HG03196 (cell line): ENCODE data around the gene CRYBA2.

Source experiments
- ATAC-seq: cut with Tn5 transposase; IDR thresholded peaks from one replicate; pipeline ENCODE4 v1.9.1; 2021; ENCODE audit not compliant: unreplicated experiment

The CRYBA2 gene

DNA sequence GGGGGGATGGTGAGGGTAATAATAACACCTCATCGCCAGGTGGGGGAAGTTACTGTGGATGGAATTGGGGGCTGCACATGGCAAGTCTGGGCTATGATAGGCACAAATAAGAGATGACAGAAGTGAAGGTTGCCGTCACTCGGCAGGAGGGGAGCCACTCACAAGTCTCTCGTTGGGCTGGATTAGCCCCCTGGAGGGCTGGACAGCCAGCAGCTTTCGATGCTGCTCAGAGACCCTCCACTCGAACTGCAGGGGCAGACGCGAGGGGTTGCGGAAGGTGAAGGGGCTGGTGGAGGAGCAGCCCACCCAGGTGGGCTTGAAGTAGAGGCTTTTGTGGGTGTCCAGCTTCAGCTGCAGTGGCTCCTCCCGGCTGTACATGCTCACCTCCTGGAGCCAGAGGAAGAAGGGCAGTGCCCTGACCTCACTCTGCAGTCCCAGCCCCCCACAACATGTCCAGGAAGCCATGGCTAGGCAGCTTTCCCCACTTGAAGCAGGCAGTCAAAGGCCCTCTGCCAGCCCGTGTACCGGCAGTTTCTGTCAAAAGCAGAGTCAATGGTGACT, 29.9 kb upstream of the CRYBA2 start:
- no peak for ATAC-seq

- no peak for ATAC-seq
Measured at GRCh38 chr2:219022616-219023015, 29.4 kb upstream of the CRYBA2 start.

DNA sequence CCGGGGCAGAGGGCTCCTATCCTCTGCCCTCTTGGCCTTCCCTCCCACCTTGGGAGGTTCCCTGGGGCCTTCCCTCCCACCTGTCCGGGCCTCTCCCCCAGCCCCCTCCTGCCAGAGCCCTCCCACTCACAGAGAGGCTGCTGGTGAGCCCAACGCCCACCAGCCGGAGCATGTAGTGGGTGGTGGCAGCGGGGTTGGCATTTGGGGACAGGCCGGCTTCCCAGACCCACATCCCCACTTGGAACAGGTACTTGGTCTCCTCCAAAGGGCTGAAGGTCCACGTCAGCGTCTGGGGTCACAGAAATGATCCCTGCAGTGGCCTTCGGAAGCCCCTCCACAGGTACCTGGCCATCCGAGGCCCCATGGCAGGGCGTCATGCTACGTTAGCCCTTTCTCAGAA, 28.8 kb upstream of the CRYBA2 start:
- no peak for ATAC-seq

- no peak for ATAC-seq
Measured at GRCh38 chr2:219021591-219021990, 28.4 kb upstream of the CRYBA2 start.

DNA sequence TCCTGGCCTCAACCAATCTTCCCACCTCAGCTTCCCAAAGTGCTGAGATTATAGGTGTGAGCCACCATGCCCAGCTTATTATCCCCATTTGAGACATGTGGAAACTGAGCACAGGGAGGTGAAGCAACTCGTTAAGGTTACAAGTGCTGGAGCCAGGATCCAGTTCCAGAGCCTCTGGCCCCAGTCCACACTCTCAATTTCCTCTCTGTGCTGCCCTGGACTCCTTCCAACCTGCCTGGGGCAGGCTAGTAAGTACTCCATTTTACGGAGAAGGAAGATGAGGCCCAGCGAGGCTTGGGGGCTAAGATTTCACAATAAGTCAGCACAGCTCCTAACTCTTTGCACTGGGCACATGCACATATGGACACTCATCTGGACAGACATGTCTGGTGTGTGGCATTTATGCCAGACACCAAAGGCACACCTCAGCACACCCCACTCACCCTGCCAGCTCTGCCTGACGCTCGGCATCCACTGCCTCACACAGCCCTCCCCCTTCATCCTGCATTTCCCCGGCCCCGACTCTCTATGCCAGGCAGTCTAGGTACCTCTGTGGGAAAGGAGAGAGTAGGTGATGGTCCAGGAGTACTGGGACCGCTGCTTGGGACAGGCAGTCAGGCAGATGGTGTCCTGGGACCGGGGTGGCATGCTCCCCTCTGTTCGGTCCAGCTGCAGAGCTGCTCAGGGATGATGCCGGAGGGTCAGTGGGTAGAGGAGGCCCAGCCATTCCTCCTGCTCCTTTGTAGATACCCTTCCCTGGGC, 27.6 kb upstream of the CRYBA2 start:
- ATAC-seq = no peak

DNA sequence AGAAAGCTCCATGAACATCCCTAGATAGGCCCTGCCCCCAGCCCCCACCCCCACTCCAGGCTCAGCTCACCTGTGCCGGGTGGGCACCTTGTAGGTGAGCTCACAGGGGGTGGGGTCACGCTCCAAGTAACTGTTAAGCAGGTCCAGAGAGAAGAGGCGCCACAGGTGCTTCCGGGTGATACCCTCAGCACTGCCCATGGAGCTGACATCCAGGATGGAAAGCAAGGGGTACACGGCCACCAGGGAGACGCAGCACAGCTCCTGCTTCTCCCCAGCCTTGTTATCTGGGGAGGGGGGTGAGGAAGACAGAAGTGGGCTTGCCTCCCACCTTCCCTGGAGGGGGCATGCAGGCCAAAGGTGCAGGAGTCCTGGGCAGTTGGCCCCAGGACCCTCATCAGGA, 26.2 kb upstream of the CRYBA2 start:
- no peak for ATAC-seq

DNA sequence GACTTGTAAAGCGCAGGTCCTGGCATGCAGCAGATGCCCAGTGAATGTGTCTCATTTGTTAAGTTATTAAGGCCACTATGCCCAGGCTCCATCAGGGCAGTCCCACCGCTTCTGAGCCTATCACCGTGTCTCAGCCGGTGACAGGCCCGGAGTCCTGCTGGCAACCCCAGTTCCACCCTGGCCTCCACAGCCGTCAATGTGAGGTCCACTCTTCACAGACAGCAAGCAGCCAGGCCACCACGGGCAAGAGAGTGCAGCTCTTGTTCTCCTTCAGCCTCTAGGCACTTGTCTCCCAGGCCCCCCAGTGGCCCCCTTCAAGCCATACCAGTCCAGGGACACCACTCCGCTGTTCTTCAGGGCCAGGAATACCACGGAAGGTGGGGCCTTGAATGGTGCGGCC, 25.5 kb upstream of the CRYBA2 start:
- ATAC-seq = no peak

DNA sequence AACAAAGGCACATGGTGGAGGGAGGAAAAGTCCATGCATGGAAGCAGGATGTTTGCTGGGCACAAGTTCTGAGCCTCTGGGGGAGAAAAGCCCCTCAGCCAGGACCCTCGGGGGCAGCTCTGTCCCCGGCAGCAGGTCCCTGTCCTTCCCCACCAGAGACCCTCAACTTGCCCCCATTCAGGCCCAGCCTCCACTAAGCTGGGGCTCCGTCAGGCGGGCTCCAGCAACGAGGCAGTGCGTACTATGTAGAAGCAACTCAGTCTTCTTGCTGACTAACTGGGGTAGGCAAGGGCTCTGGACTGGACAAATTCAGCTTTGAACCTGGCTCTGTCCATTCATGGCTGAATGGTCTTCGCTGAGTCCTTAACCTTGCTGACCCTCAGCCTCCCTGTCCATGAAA, 25.1 kb upstream of the CRYBA2 start:
- no peak for ATAC-seq

DNA sequence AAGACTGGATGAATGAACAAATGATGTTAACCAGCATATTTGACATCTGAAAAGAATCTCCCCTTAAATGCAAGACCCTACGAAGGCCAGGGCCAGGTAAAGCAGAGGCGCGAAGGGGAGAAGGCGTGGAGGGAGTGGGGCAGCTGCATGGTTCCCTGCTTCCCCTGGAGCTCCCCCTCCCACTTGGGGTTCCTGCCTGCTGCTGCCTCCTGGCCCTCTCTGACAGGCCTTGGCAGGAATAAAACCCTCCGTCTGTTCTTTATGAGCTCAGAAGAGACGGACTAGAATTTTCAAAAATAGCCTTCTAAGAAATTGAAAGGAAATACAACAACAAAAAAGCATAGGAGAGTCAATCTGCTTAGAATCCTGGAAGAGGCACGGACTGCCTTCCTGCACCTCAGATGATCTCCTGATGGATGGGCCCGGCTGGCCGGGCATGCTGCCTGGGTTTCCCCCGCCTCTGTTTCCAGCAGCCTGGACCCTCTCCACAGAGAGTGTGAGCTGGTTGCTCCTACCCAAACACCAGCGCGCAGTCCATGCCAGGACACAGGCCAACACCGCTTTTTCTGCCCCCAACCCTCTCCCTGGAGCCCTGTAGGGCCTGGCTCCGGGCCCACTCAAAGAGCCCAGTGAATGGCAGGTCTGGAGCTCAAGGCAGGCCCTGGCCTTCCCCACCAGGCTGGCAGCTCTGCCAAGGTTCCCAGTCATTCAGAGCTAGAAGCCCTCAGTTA, 24.1 kb upstream of the CRYBA2 start:
- ATAC-seq = no peak

DNA sequence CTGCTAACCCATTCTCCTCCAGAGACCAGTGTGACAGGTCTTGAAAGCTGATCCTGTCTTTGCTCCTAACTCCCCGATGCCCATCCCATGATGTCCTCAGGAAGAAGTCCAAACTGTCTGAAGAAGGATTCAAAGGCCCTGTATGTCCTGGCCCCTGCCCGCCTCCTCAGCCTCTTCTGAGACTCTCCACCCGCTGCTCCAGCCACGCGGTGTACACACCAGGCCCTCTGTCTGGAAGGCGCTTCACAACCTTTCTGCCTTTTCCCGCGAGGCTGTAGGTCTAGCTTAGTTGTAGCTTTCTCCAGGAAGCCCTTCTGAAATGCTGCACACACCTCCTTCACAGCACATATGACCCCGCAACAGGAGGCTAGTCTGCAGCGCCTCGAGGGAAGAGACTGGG, 23.5 kb upstream of the CRYBA2 start:
- ATAC-seq = no peak

- ATAC-seq = no peak
Measured at GRCh38 chr2:219010873-219011272, 17.7 kb upstream of the CRYBA2 start.

- ATAC-seq = no peak
Measured at GRCh38 chr2:219010162-219010756, 17.0 kb upstream of the CRYBA2 start.

DNA sequence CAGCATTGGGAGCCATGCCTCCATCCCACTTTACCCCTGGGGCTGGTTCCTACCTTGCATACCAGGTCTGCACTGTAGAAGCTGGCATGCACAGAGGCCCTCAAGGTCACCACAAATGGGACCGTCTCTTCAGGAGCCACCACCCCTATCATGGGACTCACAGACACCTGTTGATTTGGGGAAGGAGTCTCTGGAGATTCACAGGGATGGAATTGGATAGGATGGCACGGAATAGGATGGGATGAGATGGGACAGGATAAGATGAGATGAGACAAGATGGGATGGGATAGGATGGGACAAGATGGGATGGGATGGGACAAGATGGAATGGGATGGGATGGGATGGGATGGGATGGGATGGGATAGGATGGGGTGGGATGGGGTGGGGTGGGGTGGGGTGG, 16.1 kb upstream of the CRYBA2 start:
- no peak for ATAC-seq

DNA sequence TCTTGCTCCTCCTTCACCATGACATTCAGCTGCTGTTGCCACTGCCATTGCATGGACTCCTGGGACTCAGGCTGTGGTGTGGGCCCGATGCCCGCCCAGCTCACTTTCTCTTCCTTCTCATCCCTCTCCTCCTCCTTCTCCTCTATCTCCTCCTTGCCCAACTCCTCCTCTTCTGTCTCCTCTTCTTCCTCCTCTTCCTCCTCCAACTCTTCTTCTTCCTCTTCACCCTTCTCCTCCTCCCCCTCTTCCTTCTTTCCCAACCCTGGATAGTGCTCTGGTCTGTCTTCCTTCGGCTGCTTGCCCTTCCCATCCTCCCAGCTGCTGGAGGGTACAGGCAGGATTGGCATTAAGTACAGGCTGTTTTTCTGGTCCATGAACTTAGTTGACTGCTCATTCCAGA, 10.8 kb upstream of the CRYBA2 start:
- ATAC-seq = no peak

DNA sequence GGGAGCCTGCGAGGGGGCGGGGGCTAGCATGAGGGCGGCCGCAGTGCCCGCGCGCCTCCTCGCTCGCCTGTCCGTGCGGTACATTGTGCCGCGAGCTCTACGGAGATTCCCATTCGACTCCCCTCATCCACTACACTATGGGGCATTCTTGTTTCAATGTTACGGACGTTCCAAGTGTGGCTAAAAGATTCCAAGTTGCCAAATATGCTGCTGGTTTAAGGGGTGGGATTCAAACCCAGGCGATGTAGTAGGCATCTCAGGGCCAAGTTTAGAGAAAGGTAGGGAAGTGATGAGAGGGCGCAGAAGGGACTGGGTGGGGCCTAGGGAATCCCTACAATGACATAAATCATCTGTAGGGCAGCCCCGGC, 10.0 kb upstream of the CRYBA2 start:
- ATAC-seq = no peak

DNA sequence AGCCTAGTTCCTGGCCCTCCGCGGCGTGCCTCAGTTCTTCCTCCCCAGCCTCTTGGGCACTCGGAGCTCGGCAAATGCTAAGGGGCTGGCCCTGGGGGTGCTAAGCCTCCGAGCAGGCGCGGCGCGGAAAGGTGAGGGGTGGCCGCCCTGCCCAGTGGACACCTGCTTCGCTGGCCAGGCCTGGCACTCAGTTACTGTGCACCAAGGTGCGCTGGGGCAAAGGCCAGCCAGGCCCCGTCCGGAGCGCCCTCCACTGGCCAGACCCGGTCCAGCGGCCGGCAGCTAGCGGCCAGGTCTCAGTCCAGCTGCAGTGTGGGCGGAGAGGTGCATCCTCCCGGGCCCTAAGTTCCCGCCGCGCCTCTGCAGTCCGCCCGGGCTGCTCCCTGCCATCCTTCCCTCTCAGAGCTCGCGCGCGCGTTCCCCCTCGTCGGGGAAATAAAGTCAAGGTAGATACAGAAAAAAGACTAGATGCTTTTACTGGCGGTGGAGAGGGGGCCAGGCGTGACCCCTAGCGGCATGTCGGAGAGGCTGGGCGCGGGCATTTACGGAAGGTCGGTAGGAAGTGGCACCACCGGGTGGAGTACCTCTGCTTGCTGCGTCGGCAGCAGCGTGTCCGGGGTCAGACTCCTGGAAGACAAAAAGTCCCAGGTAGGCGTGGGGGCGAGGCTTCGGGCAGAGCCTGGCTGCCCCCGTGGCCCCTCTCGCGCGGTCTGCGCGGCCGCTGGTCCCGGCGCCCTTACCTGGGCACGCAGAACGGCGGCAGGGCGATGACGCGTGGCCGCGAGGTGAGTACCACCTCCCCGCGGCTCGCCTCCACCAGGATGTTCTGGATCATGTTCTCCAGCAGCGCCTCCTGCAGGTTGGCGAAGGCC, 9.4 kb upstream of the CRYBA2 start:
- no peak for ATAC-seq

- ATAC-seq = no peak
Measured at GRCh38 chr2:219001577-219002394, 8.6 kb upstream of the CRYBA2 start.

- ATAC-seq = no peak
Measured at GRCh38 chr2:219001100-219001576, 7.9 kb upstream of the CRYBA2 start.

DNA sequence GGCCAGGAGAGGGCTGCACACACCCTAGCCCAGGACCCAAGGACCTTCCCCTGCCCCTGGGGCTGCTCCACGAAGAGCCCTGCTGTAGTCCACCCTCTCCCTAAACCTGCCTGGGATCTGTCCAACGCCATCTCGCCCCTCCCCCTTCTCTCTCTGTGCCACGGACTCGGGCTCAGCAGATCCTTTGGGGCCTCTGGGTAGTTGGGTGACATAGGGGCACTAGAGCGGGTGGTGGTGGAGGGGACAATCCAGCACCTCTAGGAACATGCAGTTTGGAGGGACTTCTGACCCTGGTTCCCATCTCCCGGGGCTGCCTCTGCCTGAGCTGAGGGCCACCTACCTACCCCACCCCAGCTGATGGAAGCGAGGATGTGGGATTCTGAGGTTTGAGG, 7.3 kb upstream of the CRYBA2 start:
- ATAC-seq = no peak
